ENCODE data around the gene SLC18A3.

GRCh38 chr10:49629431-49629881 is 19.3 kb downstream of the SLC18A3 start:
- TF ChIP-seq CTCF (IDR thresholded peaks at IDR 0.05) (no peak), POLR2A (IDR thresholded peaks at IDR 0.05) (no peak)

Data from testis (tissue), 2 donors.